Renal cortical epithelial cell (primary cell): ENCODE measurements around the gene KANSL3. TPM values are rescaled to one million over a fixed set of nuclear protein-coding genes. Genes with fewer than 3 reads are reported as not detected.

Experiments
- total RNA-seq: library from RNA; depleted of rRNA; stranded (reverse); fragments of >200 nt; gene quantifications from 2 replicates; pipeline ENCODE4 v1.2.3, GENCODE V29; 2014

KANSL3 gene
- total RNA-seq, 1 donor from 2014 or later: 55.2 TPM

Other genes with a start within 250 kb of the KANSL3 start
- gene NEURL3, start 133.0 kb downstream of the KANSL3 start, total RNA-seq: 9.0 and 31.1 TPM in 2 replicates
- 3.3 and 6.6 TPM in 2 replicates for gene ARID5A, start 101.6 kb downstream of the KANSL3 start, total RNA-seq
- gene FER1L5, start 4.5 kb upstream of the KANSL3 start, total RNA-seq: under 0.01 and 1.5 TPM in 2 replicates
- gene LMAN2L, start 101.8 kb upstream of the KANSL3 start, total RNA-seq: 22.1 and 41.2 TPM in 2 replicates
- gene CNNM4, start 122.6 kb upstream of the KANSL3 start, total RNA-seq: 2.6 and 5.4 TPM in 2 replicates
- gene CNNM3, start 178.0 kb upstream of the KANSL3 start, total RNA-seq: 5.2 and 21.8 TPM in 2 replicates
- 0.35 and 2.2 TPM in 2 replicates for gene ANKRD23, start 205.7 kb upstream of the KANSL3 start, total RNA-seq
- gene ANKRD39, start 219.7 kb upstream of the KANSL3 start, total RNA-seq: 4.7 and 6.3 TPM in 2 replicates
- 17.5 and 25.3 TPM in 2 replicates for gene SEMA4C, start 231.8 kb upstream of the KANSL3 start, total RNA-seq